Transverse colon (tissue), 4 donors: ENCODE results near the gene RAB24. TPM values are rescaled to one million over a fixed set of nuclear protein-coding genes. Genes with fewer than 3 reads are reported as not detected.

ENCODE experiments used
- DNase-seq: peaks from one replicate; pipeline ENCODE4 v3.0.0-alpha.2; 2019
- H3K27ac ChIP-seq, 4 donors: fragments of 200-600 bp; sonication (generic); 2 replicates each; pipeline ENCODE4 v1.5.1; 2016 to 2018; ENCODE audit warnings: inconsistent platforms in 4 of 4
- H3K27me3 ChIP-seq: fragments of 200-600 bp; sonication (generic); 2 replicates; pipeline ENCODE4 v1.5.1; 2017; ENCODE audit warnings: inconsistent platforms
- H3K36me3 ChIP-seq, 4 donors: fragments of 200-600 bp; sonication (generic); 2 replicates each; pipeline ENCODE4 v1.5.1; 2017 to 2019; ENCODE audit warnings: inconsistent platforms in 4 of 4
- H3K4me1 ChIP-seq, 4 donors: fragments of 200-600 bp; sonication (generic); 2 replicates each; pipeline ENCODE4 v1.5.1; 2017 to 2020; ENCODE audit warnings: inconsistent platforms in 4 of 4
- H3K4me3 ChIP-seq, 4 donors: fragments of 200-600 bp; sonication (generic); 1 replicate in 1 of 4; 2 replicates in 3 of 4; pipeline versions ENCODE4 v1.5.1 to v1.6.1; 2017 to 2019; ENCODE audit warnings: inconsistent platforms in 4 of 4
- H3K9me3 ChIP-seq, 2 donors: fragments of 200-600 bp; sonication (generic); 2 replicates each; pipeline ENCODE4 v1.5.1; 2017 to 2019; ENCODE audit warnings: inconsistent platforms in 2 of 2
- EP300 ChIP-seq: sonication (generic); formaldehyde crosslinking; IDR thresholded peaks from one replicate; pipeline ENCODE4 v1.6.1; 2017; ENCODE audit warnings: antibody characterized with exemption, low read depth
- POLR2A ChIP-seq: fragments of 450-650 bp; IDR thresholded peaks from one replicate; pipeline ENCODE4 v1.6.1; 2016; ENCODE audit warnings: antibody characterized with exemption, mild to moderate bottlenecking, moderate library complexity
- POLR2AphosphoS5 ChIP-seq, 3 donors: sonication (generic); formaldehyde crosslinking; IDR thresholded peaks; one replicate each; pipeline ENCODE4 v1.6.1; 2016; ENCODE audit warnings: antibody characterized with exemption in 3 of 3
- WGBS, 2 donors: methylation state at CpG; one replicate each; pipeline ENCODE4 v1.1.5; 2018; ENCODE audit warnings: low coverage in 1 of 2; 5-methylcytosine and 5-hydroxymethylcytosine counted together
- in situ Hi-C, 4 donors: fragments of 200-750 bp; cut with MboI; loops; one replicate each; pipeline versions ENCODE4 v1.15.0 to v1.15.1; 2017; ENCODE audit warnings: low sequenced_read_pairs in 3 of 4, low pct_ligation_motif_present in 1 of 4, low pct_unique_long_range_greater_than_20kb in 1 of 4
- intact Hi-C: fragments of 100-400 bp; cut with DNase I; formaldehyde crosslinking; loops from one replicate; pipeline ENCODE4 v1.15.1; 2023; ENCODE audit warnings: low total_unique reads
- total RNA-seq, 4 donors: library from RNA; depleted of rRNA; stranded (reverse); fragments of >200 nt; gene quantifications; one replicate each; pipeline ENCODE4 v1.1.0, GENCODE V29; 2016
- TF ChIP-seq, protein P1 (sequence below), 5 experiments: fragments of 200-600 bp in 3 of 5; fragments of 450-650 bp in 2 of 5; sonication (generic) in 3 of 5; IDR thresholded peaks; 1 replicate in 2 of 5; 2 replicates in 3 of 5; pipeline ENCODE4 v1.5.1; 2016 to 2017; ENCODE audit warnings: antibody characterized with exemption in 5 of 5, inconsistent platforms in 3 of 5, mild to moderate bottlenecking in 2 of 5, moderate library complexity in 1 of 5

Gene RAB24
- total RNA-seq, 4 donors from 2014 or later: 38.2 to 68.1 (median 51.8) TPM

DNA sequence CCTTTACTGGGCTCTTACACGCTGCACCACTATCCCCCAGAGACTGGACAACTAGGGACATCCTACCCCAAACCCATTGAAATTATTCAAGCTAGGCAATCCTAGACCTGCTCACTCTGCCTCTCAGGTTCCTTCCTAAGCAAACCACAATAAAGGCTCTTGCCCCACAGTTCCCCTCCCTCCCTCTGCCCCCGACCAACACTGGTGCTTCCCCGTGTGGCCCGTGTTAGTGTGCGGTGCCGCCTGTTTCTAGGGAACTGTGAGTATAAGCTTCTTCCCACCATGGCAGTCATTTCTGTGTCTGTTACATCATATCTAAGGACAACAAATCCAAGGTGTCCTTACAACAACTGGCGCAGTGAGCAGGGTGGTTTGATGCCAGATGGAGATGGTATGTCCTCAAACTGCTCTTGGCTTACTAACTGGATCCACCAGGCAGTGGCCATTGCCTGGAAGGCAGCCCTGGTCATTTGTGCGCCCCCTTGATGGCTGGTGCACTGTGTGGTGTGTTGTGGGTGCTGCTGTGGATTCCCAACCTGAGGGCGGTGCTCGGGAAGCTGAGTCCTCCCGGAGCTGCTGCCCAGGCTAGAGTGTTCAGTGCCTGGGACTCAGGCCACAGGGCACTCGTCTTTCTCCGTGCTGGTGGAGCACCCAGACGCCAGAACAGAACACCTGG lies 16.5 kb upstream of the RAB24 start:
- Histone ChIP-seq H3K36me3 (no peaks in the 10 kb centered on the region), H3K4me1 (peaks cover 0 to 1% (median under 1%) of the 10 kb centered on the region in 4 donors), H3K27ac (no peak overlapping the region), H3K9me3 (no peaks in the 10 kb centered on the region), H3K27me3 (no peaks in the 10 kb centered on the region), H3K4me3 (no peak overlapping the region)
- TF ChIP-seq POLR2A: no peak
- no peak for TF ChIP-seq POLR2AphosphoS5 (IDR thresholded peaks at IDR 0.05)
- TF ChIP-seq, protein P1, sequence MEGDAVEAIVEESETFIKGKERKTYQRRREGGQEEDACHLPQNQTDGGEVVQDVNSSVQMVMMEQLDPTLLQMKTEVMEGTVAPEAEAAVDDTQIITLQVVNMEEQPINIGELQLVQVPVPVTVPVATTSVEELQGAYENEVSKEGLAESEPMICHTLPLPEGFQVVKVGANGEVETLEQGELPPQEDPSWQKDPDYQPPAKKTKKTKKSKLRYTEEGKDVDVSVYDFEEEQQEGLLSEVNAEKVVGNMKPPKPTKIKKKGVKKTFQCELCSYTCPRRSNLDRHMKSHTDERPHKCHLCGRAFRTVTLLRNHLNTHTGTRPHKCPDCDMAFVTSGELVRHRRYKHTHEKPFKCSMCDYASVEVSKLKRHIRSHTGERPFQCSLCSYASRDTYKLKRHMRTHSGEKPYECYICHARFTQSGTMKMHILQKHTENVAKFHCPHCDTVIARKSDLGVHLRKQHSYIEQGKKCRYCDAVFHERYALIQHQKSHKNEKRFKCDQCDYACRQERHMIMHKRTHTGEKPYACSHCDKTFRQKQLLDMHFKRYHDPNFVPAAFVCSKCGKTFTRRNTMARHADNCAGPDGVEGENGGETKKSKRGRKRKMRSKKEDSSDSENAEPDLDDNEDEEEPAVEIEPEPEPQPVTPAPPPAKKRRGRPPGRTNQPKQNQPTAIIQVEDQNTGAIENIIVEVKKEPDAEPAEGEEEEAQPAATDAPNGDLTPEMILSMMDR (IDR thresholded peaks at IDR 0.05): no peak
- TF ChIP-seq EP300: no peak
- no peak for DNase-seq
- in situ Hi-C loops: loop anchor here in 1 of 4 donors (25.0 kb wide), 1 partner anchor 142 kb away; the partner anchor contains the start of gene DBN1
- intact Hi-C loops: loop anchor here (10.0 kb wide), 1 partner anchor 135 kb away; no protein-coding TSS in a partner anchor
- WGBS, 2 donors: 93% methylated on average over 14 of the region's 14 CpGs; no CpG with 5 or more reads in 1 of the 2 donors

DNA sequence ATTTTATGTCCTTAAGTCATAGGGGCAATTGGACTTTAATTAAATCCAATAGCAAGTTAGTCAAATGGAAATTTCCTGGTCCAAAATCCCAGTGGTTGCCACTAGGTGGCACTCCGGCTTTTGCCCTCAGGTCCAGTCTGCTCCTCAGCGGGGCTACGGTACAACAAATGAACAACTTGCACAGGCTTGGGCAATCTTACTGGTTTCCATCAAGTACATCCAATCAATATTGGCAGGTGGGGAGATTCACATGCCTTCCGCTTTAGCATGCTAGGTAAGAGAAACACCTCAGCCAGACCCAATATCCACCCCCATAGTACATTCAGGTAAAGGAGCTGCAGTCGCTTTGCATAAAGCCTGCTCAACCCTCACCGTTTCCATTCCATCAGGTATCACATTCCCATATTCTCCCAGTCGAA lies 14.4 kb upstream of the RAB24 start:
- H3K27ac ChIP-seq: no peak overlapping the region
- no peaks in the 10 kb centered on the region for H3K9me3 ChIP-seq
- 35 to 69% methylated on average over 3 to 7 of the region's 7 CpGs for WGBS, 2 donors
- intact Hi-C loops (loop anchor here (10.0 kb wide), 1 partner anchor 137 kb away; no protein-coding TSS in a partner anchor), in situ Hi-C loops (loop anchor here in 1 of 4 donors (25.0 kb wide), 1 partner anchor 144 kb away; the partner anchor contains the start of gene DBN1)
- H3K27me3 ChIP-seq: no peaks in the 10 kb centered on the region
- no peaks in the 10 kb centered on the region for H3K36me3 ChIP-seq
- H3K4me1 ChIP-seq: peaks cover 0 to 2% (median under 1%) of the 10 kb centered on the region in 4 donors
- TF ChIP-seq EP300 (no peak), POLR2A (no peak), POLR2AphosphoS5 (IDR thresholded peaks at IDR 0.05) (no peak)
- TF ChIP-seq, protein P1 (IDR thresholded peaks at IDR 0.05): peak; percentile 83 to 89 (median 87)
- peak; percentile 84 for DNase-seq
- no peak overlapping the region for H3K4me3 ChIP-seq

DNA sequence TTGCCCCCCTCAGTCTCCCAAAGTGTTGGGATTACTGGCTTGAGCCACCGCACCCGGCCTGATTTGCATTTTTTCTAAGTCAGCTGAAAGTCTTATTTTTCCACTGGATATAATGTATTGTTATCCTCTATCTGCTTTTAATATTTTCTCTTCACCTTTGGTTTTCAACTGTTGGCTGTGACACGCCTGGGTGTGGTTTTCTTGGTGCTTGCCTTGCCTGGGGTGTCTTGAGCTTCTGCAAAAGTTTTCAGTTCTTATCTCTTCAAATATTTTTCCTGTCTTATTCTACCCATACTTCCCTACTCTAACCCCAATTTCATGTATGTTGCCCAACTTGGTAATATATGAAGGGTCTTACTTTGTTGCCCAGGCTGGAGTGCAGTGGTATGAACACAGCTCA lies 12.5 kb upstream of the RAB24 start:
- no peak for DNase-seq
- 66 to 91% methylated on average over 3 of the region's 3 CpGs for WGBS, 2 donors
- no peak overlapping the region for H3K4me3 ChIP-seq
- H3K27me3 ChIP-seq: no peaks in the 10 kb centered on the region
- peaks cover 13 to 19% (median 17%) of the 10 kb centered on the region in 4 donors for H3K4me1 ChIP-seq
- H3K36me3 ChIP-seq: no peaks in the 10 kb centered on the region
- no peak overlapping the region for H3K27ac ChIP-seq
- in situ Hi-C loops: loop anchor here in 1 of 4 donors (25.0 kb wide), 1 partner anchor 146 kb away; the partner anchor contains the start of gene DBN1
- H3K9me3 ChIP-seq: no peaks in the 10 kb centered on the region
- intact Hi-C loops: loop anchor here (10.0 kb wide), 1 partner anchor 139 kb away; no protein-coding TSS in a partner anchor
- TF ChIP-seq POLR2A (no peak), POLR2AphosphoS5 (IDR thresholded peaks at IDR 0.05) (no peak), EP300 (no peak)
- TF ChIP-seq, protein P1 (IDR thresholded peaks at IDR 0.05): no peak

DNA sequence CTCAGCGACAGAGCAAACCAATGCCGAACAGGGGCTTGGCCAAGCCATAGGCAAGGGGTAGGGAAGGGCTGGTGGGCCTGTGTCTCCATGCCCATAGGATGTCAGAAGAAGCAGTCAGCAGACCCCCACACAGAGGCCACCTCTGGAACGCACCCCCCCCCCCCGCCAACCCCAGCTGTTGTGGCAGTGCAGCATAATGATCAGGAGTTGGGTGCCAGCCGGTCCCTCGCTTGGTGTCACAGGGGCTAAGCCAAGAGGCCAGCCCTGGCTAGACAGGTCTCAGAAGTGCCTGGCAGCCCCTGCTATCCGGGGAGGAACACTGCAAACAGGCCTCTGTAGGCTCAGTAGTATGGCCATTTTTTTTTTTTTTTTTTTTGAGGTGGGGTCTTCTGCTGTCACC lies 11.9 kb upstream of the RAB24 start:
- H3K4me3 ChIP-seq: no peak overlapping the region
- intact Hi-C loops (loop anchor here (2.0 to 10.0 kb wide), 2 partner anchors 79 to 139 kb away; no protein-coding TSS in a partner anchor), in situ Hi-C loops (loop anchor here in 1 of 4 donors (25.0 kb wide), 1 partner anchor 147 kb away; the partner anchor contains the start of gene DBN1)
- WGBS, 2 donors: 95% methylated on average over 6 of the region's 7 CpGs; no CpG with 5 or more reads in 1 of the 2 donors
- no peaks in the 10 kb centered on the region for H3K9me3 ChIP-seq
- DNase-seq: no peak
- peaks cover 19 to 25% (median 23%) of the 10 kb centered on the region in 4 donors for H3K4me1 ChIP-seq
- TF ChIP-seq EP300: no peak
- no peak for TF ChIP-seq POLR2AphosphoS5 (IDR thresholded peaks at IDR 0.05)
- TF ChIP-seq, protein P1 (IDR thresholded peaks at IDR 0.05): no peak
- TF ChIP-seq POLR2A: no peak
- H3K36me3 ChIP-seq: no peaks in the 10 kb centered on the region
- no peaks in the 10 kb centered on the region for H3K27me3 ChIP-seq
- no peak overlapping the region for H3K27ac ChIP-seq
